HG02678 (cell line): Measurements from ENCODE around the gene ANAPC15.
A peak's percentile ranks its signal among the peaks of the same experiment; 100 is the strongest.

ENCODE experiments used
- ATAC-seq: cut with Tn5 transposase; IDR thresholded peaks from one replicate; pipeline ENCODE4 v1.9.1; 2021; ENCODE audit warnings: mild to moderate bottlenecking, moderate library complexity; ENCODE audit not compliant: unreplicated experiment

Gene ANAPC15

GRCh38 chr11:72088076-72088808 lies 24.3 kb downstream of the ANAPC15 start:
- ATAC-seq, result no peak

GRCh38 chr11:72085621-72086351 lies 26.7 kb downstream of the ANAPC15 start:
- ATAC-seq, result no peak

GRCh38 chr11:72084965-72085364 lies 27.5 kb downstream of the ANAPC15 start:
- no peak for ATAC-seq

- ATAC-seq, result no peak
Measured at GRCh38 chr11:72084076-72084475, 28.4 kb downstream of the ANAPC15 start.

- ATAC-seq, result no peak
Measured at GRCh38 chr11:72083414-72083813, 29.1 kb downstream of the ANAPC15 start.

- no peak for ATAC-seq
Measured at GRCh38 chr11:72081821-72082453, 30.6 kb downstream of the ANAPC15 start.

GRCh38 chr11:72081184-72081644 lies 31.3 kb downstream of the ANAPC15 start:
- ATAC-seq, result no peak

- peak; percentile 93 for ATAC-seq
Measured at GRCh38 chr11:72080326-72081183, 31.9 kb downstream of the ANAPC15 start, which contains the start of the genes LRRC51 and NUMA1. Gene LRRC51 (plus strand): TSS chr11:72080850. CDS start chr11:72089084, 8,234 bp downstream. Gene NUMA1 (minus strand): TSS chr11:72080542. CDS start chr11:72035943, 44,599 bp downstream.

- no peak for ATAC-seq
Measured at GRCh38 chr11:72079819-72080325, 32.6 kb downstream of the ANAPC15 start.

- ATAC-seq, result no peak
Measured at GRCh38 chr11:72078477-72078876, 34.0 kb downstream of the ANAPC15 start.

GRCh38 chr11:72075756-72076155 lies 36.7 kb downstream of the ANAPC15 start:
- no peak for ATAC-seq

GRCh38 chr11:72075109-72075508 lies 37.4 kb downstream of the ANAPC15 start:
- ATAC-seq, result no peak

- ATAC-seq, result no peak
Measured at GRCh38 chr11:72072348-72072747, 40.1 kb downstream of the ANAPC15 start.

GRCh38 chr11:72070491-72070890 lies 42.0 kb downstream of the ANAPC15 start:
- ATAC-seq, result no peak

- peak; percentile 61 for ATAC-seq
Measured at GRCh38 chr11:72069787-72070251, 42.7 kb downstream of the ANAPC15 start.

GRCh38 chr11:72069200-72069599 lies 43.3 kb downstream of the ANAPC15 start:
- no peak for ATAC-seq

GRCh38 chr11:72067676-72068075 lies 44.8 kb downstream of the ANAPC15 start:
- ATAC-seq, result no peak

- no peak for ATAC-seq
Measured at GRCh38 chr11:72067266-72067665, 45.2 kb downstream of the ANAPC15 start.

GRCh38 chr11:72066855-72067254 lies 45.6 kb downstream of the ANAPC15 start:
- ATAC-seq, result no peak

- ATAC-seq, result no peak
Measured at GRCh38 chr11:72061739-72062396, 50.6 kb downstream of the ANAPC15 start.
